Amygdala (tissue), 56 donors: ENCODE measurements around the gene KCNAB1.
A peak's percentile ranks its signal among the peaks of the same experiment; 100 is the strongest.

Experiments used
- DNase-seq, 56 donors: peaks; one replicate each; lab custom pipeline; 2025; lab: John Stamatoyannopoulos, UW

KCNAB1 gene

DNA sequence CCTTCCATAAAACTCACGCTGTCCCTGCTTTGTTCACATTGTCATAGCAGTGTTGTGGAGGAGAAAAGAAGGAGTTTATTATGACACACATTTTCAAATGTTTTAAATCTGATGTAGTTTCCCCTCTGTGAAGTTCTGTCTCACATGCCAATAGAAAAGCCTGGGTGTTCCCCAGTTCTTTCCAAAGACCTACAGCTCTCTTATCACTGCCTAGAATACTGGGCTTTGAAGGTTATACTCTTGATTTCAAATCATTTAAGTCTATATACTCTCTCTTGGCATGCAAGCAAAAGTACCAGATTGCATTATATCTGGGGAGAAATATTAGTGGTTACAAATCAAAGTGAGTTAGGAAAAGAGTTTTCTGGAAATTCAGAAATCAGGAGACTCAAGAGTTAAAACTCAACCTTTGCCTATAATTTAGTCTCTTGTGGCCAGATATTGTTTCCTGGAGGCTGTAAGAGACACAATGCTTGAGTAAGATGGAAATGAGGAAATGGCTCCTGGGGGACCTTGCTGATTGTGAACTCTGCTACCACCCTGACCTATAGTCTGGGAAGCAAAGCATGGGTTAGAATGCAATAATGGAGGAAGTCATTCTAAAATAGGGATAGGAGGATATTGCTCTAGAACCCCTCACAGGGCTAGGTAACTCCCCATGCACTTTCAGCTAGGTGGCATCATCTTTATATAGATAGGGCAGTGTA lies 182.8 kb downstream of the KCNAB1 start:
- no peak for DNase-seq

- DNase-seq: no peak
Observed at GRCh38 chr3:156304406-156304805, 184.0 kb downstream of the KCNAB1 start.

- no peak for DNase-seq
Observed at GRCh38 chr3:156305672-156306071, 185.3 kb downstream of the KCNAB1 start.

- no peak for DNase-seq
Observed at GRCh38 chr3:156307704-156308103, 187.3 kb downstream of the KCNAB1 start.

DNA sequence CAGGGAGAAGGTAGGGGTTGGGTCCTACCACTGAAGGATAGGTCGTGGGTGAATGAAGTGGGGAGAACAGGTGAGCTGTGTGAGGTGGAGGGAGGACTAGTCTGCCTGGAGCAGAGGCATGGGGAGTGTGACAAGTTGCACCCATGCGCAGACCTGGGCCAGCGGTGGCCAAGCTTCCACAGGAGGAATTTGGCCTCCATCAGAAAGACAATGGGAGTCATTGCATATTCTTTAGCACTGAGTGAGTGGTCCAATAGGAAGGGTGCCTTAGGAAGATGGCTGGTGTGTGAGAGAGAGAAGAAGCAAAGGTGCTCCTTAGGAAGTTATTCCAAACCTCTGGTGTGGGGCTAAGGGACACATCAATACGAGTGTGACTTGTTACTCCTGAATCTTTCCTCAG lies 191.1 kb downstream of the KCNAB1 start:
- DNase-seq: no peak

DNA sequence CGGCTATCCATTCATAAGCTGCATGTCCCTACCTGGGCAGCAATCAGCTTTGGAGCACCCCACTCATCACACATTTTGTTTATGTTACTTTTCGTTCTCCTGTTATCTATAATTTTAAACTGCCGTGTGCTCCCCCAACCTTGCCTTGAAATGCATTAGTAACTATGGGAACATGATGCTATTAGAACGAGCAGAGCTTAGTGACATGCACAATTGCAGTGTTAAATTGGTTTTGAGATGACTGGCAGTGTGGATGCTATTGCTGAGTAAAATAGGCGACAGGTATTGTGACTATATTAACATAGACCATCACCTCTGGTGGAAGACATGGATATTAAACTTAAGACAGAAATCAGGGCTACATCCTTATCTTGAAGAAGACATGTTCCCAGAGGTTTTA lies 191.6 kb downstream of the KCNAB1 start:
- no peak for DNase-seq

GRCh38 chr3:156316076-156316475 lies 195.7 kb downstream of the KCNAB1 start:
- DNase-seq: no peak

DNA sequence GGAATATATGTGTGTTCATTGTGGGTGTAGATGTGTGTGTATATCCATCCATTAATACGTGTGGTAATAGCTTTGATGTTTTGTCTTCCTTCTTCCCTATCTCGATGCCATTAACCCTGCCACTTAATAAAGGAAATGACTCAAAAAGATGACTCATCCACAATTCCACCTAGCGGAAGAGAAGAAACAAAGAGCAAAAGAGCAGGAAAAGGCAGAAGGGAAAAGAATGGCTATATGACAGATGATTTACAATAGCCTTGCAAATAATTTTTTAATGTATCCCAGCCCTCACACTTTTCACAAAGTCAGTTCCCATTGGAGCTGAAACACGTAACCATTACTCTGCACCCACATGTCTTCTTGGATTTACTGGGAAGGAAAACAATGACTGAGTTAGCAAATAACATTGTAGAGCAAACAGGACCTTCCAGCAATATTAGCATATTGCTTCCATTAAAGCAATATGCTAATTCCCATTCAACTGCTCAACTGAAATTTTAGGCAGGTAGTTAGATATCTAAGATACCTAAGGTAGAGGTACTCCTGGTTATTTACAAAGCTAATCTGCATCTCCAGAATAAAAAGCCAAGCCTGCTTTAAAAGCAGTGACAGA lies 197.2 kb downstream of the KCNAB1 start:
- no peak for DNase-seq

GRCh38 chr3:156321945-156322344 lies 201.6 kb downstream of the KCNAB1 start:
- DNase-seq: peak in 31 of 56 donors; percentile 2 to 66 (median 24)

DNA sequence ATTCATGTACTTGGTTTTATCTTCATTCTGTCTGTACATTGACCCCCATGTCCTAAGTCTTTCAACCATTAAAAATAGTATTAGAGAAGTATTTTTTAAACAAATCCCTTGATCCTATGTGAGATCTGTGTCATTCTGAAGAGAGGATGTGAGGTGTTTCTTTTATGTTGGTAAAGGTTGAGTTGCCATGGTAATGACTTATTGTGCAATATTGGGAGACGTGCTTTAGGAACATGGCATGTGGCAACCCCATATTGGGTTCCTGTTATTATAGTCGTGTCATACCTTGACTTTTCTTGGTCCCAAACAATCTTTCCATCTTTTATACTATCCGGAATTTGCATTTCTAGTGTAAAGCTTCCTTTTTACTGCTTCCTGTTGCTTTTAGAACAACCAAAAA lies 203.1 kb downstream of the KCNAB1 start:
- DNase-seq: no peak

DNA sequence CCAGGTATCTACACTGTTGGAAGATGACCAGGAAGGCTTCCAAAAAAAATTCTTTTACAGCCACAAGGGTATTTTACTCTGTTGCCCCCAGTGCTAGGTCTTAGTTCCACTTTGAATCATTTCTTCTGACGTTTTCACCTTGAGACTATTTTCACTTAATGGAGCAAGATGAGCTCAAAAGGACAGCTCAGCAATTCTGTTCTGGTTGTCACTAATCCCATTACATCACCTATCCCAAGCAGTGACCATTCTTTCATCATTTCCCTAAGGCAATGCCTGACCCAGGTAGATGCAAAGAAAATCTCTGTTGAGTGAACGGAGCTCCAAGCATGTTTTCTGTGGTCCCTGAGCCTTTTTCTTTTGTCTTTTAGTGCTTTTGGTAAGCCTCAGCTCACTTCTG lies 210.0 kb downstream of the KCNAB1 start:
- DNase-seq: no peak

- DNase-seq: no peak
Observed at GRCh38 chr3:156332304-156332703, 211.9 kb downstream of the KCNAB1 start.

DNA sequence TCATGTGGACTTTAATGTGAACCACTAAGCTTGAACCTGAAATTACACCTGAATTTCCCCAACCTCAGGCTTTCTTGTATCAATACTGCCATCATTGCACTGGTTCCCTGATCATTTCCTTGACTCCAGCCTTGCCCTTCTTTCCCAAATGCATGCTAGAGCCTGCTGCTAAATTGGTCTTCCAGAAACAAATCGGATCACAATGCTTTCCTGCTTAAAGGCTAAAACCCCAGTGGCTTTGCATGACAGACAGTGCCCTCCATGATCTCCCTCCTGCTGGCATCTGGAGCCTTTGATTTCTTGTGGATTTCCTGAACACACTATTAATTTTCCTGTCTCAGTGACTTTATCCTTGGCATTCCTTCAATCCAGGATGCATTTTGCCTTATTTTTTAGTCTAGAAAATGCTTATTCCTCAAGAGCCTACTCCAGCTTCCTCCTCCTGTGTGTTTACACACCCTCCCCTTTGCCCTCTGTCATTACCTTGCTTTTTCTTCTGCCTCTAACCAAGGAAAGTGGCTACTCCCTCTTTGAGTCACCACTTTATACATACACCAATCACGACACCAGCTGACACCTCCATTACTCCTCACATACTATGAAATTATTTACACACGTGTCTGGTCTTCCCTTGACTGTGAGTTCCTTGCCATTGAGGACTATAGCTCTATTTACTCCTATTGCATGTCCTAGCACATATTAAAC lies 214.6 kb downstream of the KCNAB1 start:
- DNase-seq: no peak

GRCh38 chr3:156339491-156339890 lies 219.1 kb downstream of the KCNAB1 start:
- no peak for DNase-seq

DNA sequence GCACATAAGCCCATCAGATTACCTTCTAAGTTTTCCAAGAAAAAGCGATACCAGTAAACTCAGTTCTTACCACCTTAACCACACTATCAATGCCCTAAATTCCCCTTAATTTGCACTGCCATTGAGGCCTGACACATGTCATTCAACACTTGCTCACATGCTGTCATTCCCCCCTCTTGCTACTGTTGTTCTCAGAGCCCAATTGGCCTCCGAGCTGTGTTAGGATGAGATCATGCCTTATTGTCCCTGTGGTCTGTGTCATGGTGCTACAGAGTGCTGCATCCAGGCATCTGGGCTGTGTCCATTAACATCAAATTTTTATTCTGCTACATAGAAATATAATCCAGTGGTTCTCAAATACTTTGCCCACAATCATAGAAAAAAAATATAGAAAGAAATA lies 221.0 kb downstream of the KCNAB1 start:
- peak in 23 of 56 donors; percentile 7 to 52 (median 28) for DNase-seq

- DNase-seq: no peak
Observed at GRCh38 chr3:156341831-156342416, 221.5 kb downstream of the KCNAB1 start.

- no peak for DNase-seq
Observed at GRCh38 chr3:156344215-156344614, 223.8 kb downstream of the KCNAB1 start.

DNA sequence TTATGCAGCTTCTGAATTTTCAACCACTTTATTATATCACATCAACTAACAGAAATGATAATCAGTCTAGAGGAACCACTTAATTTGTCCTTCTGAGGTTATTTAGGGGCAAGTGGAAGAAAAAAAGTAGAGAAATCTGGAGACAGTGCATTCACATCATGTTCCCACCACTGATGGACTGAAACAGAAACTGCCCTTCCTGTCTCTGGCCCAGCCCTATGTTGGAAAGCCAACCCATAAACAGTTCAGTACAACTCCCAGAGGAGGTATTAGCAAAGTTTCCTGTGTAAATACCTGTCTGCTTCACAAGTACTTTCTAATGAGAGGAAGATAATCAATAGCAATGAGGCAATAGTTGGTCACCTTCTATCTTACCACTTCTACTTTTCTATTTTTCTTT lies 228.7 kb downstream of the KCNAB1 start:
- DNase-seq: no peak

- DNase-seq: no peak
Observed at GRCh38 chr3:156349978-156350377, 229.6 kb downstream of the KCNAB1 start.

DNA sequence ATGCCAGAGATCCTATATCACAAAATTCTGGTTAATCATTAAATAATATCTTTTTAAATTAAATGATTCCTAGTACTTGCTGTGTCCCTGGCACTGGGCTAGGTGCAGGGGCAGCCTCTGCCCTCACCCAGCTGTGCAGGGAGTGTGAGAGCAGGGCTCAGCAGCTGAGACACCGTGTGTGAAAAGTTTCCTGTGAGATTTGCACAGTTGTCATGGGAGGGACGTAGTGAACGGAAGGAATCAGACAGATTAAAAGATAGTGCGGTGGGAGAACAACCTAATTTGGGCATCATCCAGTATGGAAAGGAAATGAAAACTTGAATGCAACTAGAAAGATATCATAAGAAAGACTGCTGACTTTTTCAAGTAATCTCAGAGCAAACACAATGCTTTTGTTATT lies 230.4 kb downstream of the KCNAB1 start:
- no peak for DNase-seq

DNA sequence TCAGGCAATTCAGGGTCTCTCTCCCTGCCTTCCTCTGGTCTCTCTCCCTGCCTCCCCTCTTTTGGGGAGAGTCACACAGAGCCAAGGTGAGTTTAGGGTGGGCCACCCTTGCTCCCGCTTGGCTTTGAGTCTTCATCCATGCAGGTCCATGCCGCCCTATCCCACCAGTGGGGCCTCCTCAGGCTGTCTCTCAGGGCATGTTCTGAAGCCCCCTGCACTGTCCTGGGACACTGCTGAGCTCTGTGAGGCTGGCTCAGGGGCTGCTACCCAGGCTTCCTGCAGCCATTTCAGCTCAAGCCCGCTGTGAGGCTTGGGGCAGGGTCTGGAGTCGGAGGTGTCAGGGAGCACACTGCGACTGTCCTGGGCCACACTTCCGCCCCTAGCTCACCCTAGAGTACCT lies 231.4 kb downstream of the KCNAB1 start:
- no peak for DNase-seq

DNA sequence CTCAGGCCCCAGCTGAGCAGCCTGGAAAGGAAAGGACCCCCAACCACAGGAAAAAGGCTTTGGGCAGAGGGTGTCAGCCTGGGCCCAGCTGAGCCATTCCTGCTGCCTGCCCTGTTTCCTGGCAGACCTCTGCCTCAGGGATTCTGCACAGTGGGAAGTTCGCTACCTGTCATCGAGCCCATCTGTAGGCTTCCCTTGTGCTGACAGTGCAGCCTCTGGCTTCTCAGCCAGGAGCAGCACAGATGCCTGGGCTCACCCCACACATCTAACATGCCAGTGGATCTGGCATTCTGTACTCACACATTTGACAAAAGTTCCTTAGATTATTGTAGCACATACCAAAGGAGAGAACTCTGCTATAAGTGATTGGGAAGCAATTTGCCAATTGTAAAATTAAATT lies 232.3 kb downstream of the KCNAB1 start:
- no peak for DNase-seq
